NCI-H69 (cell line): ENCODE measurements around the gene AQP11.
A peak's percentile ranks its signal among the peaks of the same experiment; 100 is the strongest.
"Not testable (repeated sequence)": the region's sequence is repeated elsewhere in the genome, so short reads cannot be mapped to it uniquely, and the experiment has no call there.

Experiments
- DNase-seq: peaks from one replicate; lab custom pipeline; 2025; lab: John Stamatoyannopoulos, UW

AQP11 gene

DNA sequence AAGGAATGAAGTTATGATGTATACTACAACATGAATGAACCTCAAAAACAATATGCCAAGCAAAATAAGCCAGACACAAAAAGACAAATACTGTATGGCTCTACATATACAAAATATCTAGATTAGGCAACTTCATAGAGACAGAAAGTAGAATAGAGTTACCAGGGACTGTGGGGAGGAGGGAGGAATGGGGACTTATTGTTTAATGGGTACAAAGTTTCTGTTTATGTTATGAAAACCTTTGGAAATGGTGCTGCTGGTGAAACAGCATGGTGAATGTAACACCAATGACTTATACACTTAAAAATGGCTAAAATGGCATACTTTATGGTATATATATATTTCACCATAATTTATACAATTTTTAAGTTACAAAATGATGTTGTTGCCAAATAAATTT, 4.1 kb downstream of the AQP11 start:
- no peak for DNase-seq

DNA sequence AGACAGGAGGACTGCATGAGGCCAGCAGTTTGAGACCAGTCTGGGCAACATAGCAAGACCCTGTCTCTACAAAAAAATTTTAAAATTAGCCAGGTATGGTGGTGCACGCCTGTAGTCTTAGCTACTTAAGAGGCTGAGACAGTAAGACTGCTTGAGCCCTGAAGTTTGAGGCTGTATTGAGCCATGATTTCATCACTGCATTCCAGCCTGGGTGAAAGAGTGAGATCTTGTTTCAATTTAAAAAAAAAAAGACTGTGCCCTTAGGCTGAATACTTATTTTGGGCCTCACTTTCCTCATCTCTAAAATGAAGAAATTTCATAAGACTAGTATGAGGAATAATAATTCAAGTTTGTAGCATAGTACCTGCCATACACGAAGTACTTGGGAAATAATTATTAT, 6.9 kb downstream of the AQP11 start:
- no peak for DNase-seq

DNA sequence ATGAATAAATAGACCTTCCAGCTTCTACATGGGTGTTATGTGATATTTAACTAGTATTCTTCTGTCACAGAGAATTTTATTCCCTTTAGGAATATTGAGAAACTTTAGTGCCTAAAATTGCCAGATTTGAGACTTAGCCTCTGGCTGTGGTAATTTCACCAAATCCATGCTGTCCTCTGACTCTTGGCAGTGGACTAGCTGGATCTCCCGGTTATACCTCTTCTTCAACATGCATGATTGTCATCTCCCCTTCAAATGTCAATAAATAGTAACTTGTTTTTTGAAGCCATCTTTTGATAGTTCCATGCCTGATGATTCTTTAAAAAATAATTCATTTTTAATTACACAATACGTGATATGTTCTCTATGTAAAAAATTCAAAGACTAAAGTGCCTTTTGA, 8.4 kb downstream of the AQP11 start:
- DNase-seq, result no peak

GRCh38 chr11:77602381-77603088, 12.8 kb downstream of the AQP11 start:
- no peak for DNase-seq

DNA sequence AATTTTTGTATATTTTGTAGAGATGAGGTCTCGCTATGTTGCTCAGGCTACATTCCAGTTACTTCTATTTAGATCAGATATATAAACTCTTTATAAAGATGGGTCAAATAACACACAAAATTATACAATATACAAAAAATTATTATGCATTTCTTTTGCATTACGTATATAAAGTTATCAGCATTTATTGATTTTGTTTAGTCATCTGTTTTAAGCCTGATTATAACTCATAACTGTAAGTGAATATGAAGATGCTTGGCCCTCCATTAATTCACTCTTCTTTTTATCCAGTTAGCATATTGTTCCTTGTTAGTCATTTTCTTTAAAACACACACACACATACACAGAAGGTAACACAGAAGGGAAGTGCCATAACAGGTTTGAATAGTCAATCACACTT, 14.5 kb downstream of the AQP11 start:
- no peak for DNase-seq

- DNase-seq, result no peak
Observed at GRCh38 chr11:77609234-77609633, 19.5 kb downstream of the AQP11 start.

DNA sequence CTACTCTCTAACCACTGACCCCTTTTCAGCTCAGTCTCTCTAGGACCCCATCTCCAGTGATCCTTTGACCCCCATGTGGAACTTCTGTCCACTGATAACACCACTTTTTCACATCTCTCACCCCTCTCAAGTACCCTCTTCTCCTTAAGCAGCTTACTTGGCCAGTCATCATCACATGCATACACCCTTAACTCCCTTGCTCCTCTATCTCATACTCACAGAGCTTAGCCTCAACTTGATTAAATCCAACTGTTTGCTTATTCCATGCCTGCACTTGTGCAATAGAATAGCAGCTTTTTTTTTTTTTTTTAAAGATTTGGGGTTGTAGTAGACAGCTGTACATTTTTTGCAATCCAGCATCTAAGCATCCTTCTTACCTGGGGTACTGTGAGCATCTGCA, 22.2 kb downstream of the AQP11 start:
- DNase-seq, result no peak

DNA sequence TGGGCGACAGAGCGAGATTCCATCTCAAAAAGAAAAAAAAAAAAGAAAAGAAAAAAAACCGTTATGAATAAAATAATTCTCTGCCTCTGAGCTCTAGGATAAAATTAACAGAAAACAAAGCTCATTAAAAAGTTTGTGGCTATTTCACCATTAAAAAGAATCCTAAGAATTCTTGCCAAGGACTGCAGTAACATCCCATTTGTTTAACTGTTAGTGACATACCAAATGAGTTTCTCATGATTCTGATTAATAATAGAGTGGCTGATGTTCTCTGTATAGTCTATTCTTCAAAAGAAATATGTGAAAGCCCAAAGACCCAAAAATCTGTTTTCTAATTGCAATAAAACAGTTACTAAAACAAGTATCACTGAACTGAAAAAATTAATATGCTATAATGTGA, 28.1 kb downstream of the AQP11 start:
- DNase-seq, result no peak

- DNase-seq, result peak; percentile 80
Observed at GRCh38 chr11:77619576-77620198, 29.9 kb downstream of the AQP11 start.

DNA sequence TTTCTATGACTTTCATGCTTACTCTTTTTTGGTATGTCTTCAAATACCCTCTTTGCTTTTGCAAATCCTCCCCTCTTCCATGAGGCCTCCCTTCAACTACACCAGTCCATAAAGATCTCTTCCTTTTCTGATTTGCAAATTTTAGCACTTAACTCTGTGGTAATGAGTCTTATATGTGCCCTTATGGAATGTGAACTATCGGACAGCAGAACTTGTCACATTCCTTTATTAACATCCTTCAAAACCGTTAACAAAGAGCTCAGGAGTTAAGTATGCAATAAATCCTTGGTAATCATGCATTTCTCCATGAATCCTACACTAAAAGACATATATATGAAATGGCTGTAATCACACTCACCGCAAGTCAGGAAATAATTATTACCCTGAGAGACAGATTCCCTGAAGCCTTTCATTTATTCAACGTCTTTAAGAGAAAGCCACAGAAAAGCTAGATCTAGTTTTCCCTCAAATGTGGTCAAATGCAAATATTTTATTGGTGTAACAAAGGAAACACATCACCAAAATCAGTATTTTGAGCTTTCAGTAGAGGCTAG, 40.5 kb downstream of the AQP11 start:
- DNase-seq, result no peak

DNA sequence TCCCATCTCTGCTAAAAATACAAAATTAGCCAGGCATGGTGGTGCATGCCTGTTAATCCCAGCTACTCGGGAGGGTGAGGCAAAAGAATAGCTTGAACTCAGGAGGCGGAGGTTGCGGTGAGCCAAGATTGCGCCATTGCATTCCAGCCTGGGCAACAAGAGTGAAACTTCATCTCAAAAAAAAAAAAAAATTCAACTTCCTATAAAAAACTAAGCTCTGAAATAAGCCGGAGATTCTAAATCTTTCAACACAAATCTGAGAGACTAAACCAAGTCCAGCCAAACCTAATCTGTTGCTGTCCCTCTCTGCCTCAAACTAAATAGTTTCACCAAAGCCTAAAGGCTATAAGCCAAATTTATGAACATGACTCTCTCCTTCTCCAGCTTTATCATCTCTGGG, 44.2 kb downstream of the AQP11 start:
- not testable (repeated sequence) for DNase-seq

DNA sequence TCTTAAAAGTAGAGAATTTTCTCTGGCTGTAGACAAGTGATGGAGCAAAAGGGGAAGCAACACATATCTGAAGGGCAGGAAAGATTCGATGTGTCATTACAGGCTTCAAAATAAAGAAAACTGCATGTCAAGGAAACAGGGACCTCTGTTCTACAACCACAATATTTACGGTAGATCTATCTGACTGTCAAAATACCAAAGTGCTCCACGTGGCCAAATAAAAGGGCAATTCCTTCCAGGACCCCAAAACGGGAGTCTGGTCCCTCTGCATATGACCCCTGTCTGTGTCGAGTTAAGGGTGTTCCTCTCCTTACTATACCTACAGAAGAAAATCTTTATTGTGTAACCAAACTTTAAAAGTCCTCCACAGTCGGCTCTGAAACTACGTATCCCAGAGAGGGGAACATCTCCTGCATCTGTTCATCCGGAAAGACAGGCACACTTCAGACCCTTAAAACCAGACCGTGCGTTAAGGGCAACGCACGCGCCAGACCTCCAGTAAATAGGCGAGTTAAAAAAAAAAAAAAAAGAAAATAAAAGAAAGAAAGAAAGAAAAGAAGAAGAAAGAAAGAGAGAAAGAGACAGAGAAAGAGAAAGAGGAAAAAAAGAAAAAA, 47.1 kb downstream of the AQP11 start:
- DNase-seq, result peak; percentile 14

- DNase-seq, result peak; percentile 98
Observed at GRCh38 chr11:77637345-77638165, 47.8 kb downstream of the AQP11 start, which contains the start of gene CLNS1A. CLNS1A (minus strand) TSS chr11:77637794; CDS start chr11:77637714, 80 bp downstream.

DNA sequence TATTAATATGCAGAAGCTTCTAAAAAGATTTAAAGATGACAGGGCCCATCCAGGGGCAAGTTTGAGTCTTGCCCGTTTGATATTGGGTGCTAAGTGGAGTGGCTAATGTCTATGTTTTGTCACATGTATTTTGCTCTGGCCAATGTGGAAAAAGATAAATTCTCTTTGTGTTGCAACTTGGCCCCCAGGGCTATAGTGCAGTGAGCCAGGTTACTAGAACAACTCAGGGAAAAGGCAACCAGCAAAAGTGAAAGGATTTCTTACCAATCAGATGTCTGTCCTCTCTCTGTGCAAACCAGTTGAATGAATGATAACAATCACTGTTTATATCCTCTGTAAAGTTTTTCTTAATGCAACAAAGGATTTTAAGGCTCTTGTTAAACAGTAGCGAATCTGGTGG, 52.5 kb downstream of the AQP11 start:
- DNase-seq, result no peak

- DNase-seq, result no peak
Observed at GRCh38 chr11:77644887-77645286, 55.1 kb downstream of the AQP11 start.

DNA sequence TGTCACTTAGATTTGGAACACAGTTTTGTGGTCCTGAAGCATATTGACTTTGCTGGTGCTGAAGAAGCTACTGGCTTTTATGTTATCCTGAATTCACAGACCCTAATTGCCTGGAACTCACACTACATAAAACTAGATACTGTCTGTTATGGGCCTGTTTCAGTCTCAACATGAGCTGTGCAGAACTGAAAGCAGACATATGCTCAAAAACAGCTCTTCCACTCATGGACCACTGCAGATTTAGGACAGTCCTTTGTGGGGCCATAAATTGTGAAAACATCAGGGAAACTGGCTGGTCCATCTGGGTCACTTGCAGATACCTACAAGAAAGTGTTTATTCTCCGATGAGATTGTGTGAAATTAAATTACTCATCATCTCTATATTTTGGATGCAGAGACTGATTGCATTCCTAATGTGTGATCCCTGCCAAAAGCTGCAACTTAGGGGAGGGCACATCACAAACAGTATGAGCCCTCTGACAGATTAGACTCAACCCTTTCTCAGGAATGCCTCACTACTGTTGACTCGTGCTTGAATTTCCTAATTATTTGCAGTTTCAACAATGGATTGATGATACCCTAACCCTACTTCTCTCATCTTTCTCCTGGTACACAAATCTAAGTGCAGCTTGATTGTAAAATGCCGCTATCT, 58.0 kb downstream of the AQP11 start:
- no peak for DNase-seq

GRCh38 chr11:77650123-77650522, 60.4 kb downstream of the AQP11 start:
- DNase-seq, result no peak

- no peak for DNase-seq
Observed at GRCh38 chr11:77654770-77655434, 65.1 kb downstream of the AQP11 start.

DNA sequence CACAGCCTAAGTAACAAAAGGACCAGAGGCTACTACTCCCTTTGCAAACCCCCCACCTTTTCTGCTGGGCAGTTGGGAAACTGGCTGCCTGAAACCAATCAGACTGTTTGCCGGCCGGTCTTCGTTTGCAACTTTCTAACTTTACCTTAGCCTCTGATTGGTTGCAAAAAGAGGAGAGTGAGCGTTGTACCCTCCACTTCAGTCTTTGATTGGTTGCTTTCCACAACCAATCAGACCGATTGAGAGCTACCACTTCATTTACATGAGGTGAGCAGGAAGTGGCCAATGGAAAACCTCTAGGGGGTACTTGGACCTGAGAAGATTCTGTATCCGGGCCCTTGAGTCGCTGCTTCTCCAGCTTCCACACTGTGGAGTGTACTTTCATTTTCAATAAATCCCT, 66.6 kb downstream of the AQP11 start:
- no peak for DNase-seq

DNA sequence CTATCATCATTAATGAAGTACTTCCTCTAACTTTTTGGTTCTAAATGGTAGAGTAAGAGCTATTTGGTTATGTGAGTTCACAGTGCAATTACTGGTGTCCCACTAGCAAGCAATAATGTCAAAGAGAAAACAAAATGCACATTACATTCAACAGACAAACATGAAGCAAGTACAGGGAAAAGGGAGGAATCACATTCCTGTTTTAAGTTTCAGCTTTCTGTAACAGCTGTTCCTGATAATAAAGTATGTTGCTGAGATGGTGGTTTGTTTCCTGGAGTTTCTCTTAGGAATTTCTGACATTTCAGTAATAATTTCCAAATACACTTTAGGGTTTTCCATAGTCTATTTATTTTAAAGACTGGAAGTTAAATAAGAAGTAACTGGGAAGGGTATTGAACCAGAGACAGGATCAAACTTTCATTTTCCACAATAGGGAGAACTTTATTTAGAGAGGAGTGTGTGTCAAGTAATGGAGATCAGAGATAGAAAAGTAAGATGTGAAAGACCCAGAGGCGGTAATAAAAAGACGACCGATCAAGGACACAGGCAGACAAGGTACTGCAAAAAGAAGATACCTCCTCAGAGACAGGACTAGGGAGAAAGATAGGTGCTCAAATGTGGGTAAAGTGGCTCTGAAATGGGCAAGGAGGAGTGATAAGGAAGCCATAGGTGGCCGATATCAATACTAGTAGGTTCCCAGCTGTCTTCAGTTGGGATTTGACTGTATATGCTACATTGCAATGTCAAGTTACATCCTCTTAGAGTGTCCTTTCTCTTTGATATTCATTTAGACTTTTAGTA, 68.7 kb downstream of the AQP11 start:
- DNase-seq, result no peak
